GM21390 (cell line): ENCODE results near the gene SNTG2.
"Not testable (repeated sequence)": the region's sequence is repeated elsewhere in the genome, so short reads cannot be mapped to it uniquely, and the experiment has no call there.

Experiments
- ATAC-seq: cut with Tn5 transposase; IDR thresholded peaks from one replicate; pipeline ENCODE4 v1.9.1; 2021; ENCODE audit not compliant: unreplicated experiment

The SNTG2 gene

GRCh38 chr2:1227274-1227900 is 276.7 kb downstream of the SNTG2 start:
- ATAC-seq = no peak

- ATAC-seq = not testable (repeated sequence)
Measured at GRCh38 chr2:1229596-1229995, 278.9 kb downstream of the SNTG2 start.

- no peak for ATAC-seq
Measured at GRCh38 chr2:1230155-1230893, 279.7 kb downstream of the SNTG2 start.

GRCh38 chr2:1231466-1232063 is 280.9 kb downstream of the SNTG2 start:
- ATAC-seq = no peak

- ATAC-seq = no peak
Measured at GRCh38 chr2:1233281-1233680, 282.6 kb downstream of the SNTG2 start.

GRCh38 chr2:1234731-1235308 is 284.2 kb downstream of the SNTG2 start:
- no peak for ATAC-seq

GRCh38 chr2:1235806-1236205 is 285.2 kb downstream of the SNTG2 start:
- no peak for ATAC-seq

- ATAC-seq = no peak
Measured at GRCh38 chr2:1236606-1237005, 286.0 kb downstream of the SNTG2 start.

- no peak for ATAC-seq
Measured at GRCh38 chr2:1237783-1238182, 287.1 kb downstream of the SNTG2 start.

- ATAC-seq = no peak
Measured at GRCh38 chr2:1238598-1239138, 288.0 kb downstream of the SNTG2 start.

GRCh38 chr2:1245193-1245592 is 294.5 kb downstream of the SNTG2 start:
- no peak for ATAC-seq

GRCh38 chr2:1246239-1246638 is 295.6 kb downstream of the SNTG2 start:
- no peak for ATAC-seq

- ATAC-seq = no peak
Measured at GRCh38 chr2:1246991-1247390, 296.3 kb downstream of the SNTG2 start.

- no peak for ATAC-seq
Measured at GRCh38 chr2:1248187-1248586, 297.5 kb downstream of the SNTG2 start.

GRCh38 chr2:1249897-1250687 is 299.4 kb downstream of the SNTG2 start:
- ATAC-seq = no peak

GRCh38 chr2:1251520-1251919 is 300.9 kb downstream of the SNTG2 start:
- ATAC-seq = no peak

- ATAC-seq = no peak
Measured at GRCh38 chr2:1253629-1254028, 303.0 kb downstream of the SNTG2 start.

- ATAC-seq = no peak
Measured at GRCh38 chr2:1254662-1255343, 304.2 kb downstream of the SNTG2 start.

GRCh38 chr2:1256632-1257324 is 306.1 kb downstream of the SNTG2 start:
- no peak for ATAC-seq

GRCh38 chr2:1257334-1257733 is 306.7 kb downstream of the SNTG2 start:
- ATAC-seq = no peak
